ENCODE results near the gene EPS8.

- TF ChIP-seq POLR2AphosphoS5 (IDR thresholded peaks at IDR 0.05; ENCODE audit: insufficient read depth in 1 of 2, low read depth in 1 of 2) (no peak), POLR2A (IDR thresholded peaks at IDR 0.05) (no peak), CTCF (IDR thresholded peaks at IDR 0.05) (no peak)
Observed at GRCh38 chr12:15707516-15708199, 81.5 kb downstream of the EPS8 start.

Data from vagina (tissue), 2 donors.